Measurements from ENCODE around the gene HERC5. TPM values are rescaled to one million over a fixed set of nuclear protein-coding genes. Genes with fewer than 3 reads are reported as not detected.

The HERC5 gene
- total RNA-seq, 4 donors from 2014 or later, result 0.55 to 1.5 (median 1.1) TPM

- intact Hi-C loops (cut with DNase I; ENCODE audit: low total_unique reads) (loop anchor here (5.0 kb wide), 1 partner anchor 64 kb away; the partner anchor contains the start of gene PYURF), in situ Hi-C loops (cut with MboI; ENCODE audit: low sequenced_read_pairs in 4 of 4) (no loop called here)
- Histone ChIP-seq H3K36me3 (no peaks in the 10 kb centered on the region), H3K9me3 (no peaks in the 10 kb centered on the region), H3K27ac (peak overlapping the region in 1 of 4 donors; percentile 77), H3K4me1 (no peaks in the 10 kb centered on the region), H3K4me3 (peak overlapping the region in 3 of 4 donors; percentile 67 to 98 (median 70)), H3K27me3 (no peaks in the 10 kb centered on the region)
- TF ChIP-seq POLR2A (IDR thresholded peaks at IDR 0.05) (no peak), CTCF (IDR thresholded peaks at IDR 0.05 in 4 of 5, conservative IDR thresholded peaks at IDR 0.05 in 1 of 5) (no peak)
- no peak for DNase-seq
- no peak for ATAC-seq
Observed at GRCh38 chr4:88458104-88458740, 1.3 kb downstream of the HERC5 start.

GRCh38 chr4:88465653-88466192, 8.8 kb downstream of the HERC5 start:
- in situ Hi-C loops (cut with MboI; ENCODE audit: low sequenced_read_pairs in 4 of 4) (no loop called here), intact Hi-C loops (cut with DNase I; ENCODE audit: low total_unique reads) (loop anchor here (5.0 kb wide), 1 partner anchor 37 kb away; no protein-coding TSS in a partner anchor)
- DNase-seq, result no peak
- no peak overlapping the region for H3K4me3 ChIP-seq
- TF ChIP-seq POLR2A (IDR thresholded peaks at IDR 0.05), result no peak
- TF ChIP-seq CTCF (IDR thresholded peaks at IDR 0.05 in 4 of 5, conservative IDR thresholded peaks at IDR 0.05 in 1 of 5), result no peak
- no peaks in the 10 kb centered on the region for H3K36me3 ChIP-seq
- H3K9me3 ChIP-seq, result no peaks in the 10 kb centered on the region
- H3K27me3 ChIP-seq, result no peaks in the 10 kb centered on the region
- ATAC-seq, result no peak
- no peak overlapping the region for H3K27ac ChIP-seq
- no peaks in the 10 kb centered on the region for H3K4me1 ChIP-seq

DNA sequence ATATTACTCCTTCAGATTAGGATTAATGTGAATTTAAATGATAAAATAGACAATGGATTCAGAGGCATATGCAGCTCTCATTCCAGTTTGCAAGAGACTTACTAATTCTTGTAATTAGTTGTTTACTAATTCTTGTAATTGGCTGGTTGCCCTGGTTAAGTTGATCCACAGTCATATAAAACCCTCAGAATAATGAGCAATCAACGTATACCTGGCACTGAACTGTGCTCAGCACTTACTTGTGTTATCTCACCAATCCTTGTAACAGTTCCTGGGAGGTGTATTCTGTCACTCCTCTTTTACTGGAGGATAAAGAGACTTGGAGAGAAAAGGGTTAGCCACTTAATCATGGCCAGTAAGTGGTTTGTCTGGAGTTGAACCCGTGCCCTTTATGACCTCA, 10.5 kb downstream of the HERC5 start:
- ATAC-seq, result no peak

DNA sequence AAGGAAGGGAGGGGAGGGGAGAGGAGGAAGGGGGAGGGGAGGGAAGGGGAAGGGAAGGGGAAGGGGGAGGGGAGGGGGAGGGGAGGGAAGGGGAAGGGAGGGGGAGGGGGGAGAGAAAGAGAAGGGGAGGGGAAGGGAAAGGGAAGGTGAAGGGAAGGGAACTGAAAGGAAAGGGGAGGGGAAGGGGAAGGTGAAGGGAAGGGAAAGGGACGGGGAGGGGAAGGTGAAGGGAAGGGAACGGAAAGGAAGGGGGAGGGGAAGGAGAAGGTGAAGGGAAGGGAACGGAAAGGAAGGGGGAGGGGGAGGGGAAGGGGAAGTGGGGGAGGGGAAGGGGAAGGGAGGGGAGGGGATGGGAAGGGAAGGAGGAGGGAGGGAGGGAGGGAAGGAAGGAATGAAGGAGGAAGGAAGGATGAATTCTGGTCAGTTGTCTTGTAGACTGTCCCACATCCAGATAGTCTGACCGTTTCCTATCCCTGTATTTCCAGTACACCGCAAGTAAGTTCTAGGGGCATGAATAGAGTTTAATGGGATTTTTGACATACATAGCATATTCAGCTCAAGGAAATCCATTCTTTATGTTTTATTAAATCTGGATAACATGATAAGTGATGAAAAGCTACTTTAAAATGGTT, 20.4 kb downstream of the HERC5 start:
- H3K4me1 ChIP-seq, result no peaks in the 10 kb centered on the region
- H3K36me3 ChIP-seq, result no peaks in the 10 kb centered on the region
- TF ChIP-seq POLR2A (IDR thresholded peaks at IDR 0.05) (no peak), CTCF (IDR thresholded peaks at IDR 0.05 in 4 of 5, conservative IDR thresholded peaks at IDR 0.05 in 1 of 5) (no peak)
- no peak overlapping the region for H3K27ac ChIP-seq
- H3K4me3 ChIP-seq, result no peak overlapping the region
- in situ Hi-C loops (cut with MboI; ENCODE audit: low sequenced_read_pairs in 4 of 4) (no loop called here), intact Hi-C loops (cut with DNase I; ENCODE audit: low total_unique reads) (no loop called here)
- DNase-seq (no peak), ATAC-seq (no peak)
- H3K9me3 ChIP-seq, result no peaks in the 10 kb centered on the region
- no peaks in the 10 kb centered on the region for H3K27me3 ChIP-seq

More for the DNA sequence above, 10.5 kb downstream of the HERC5 start:
- H3K27ac ChIP-seq, result no peak overlapping the region
- in situ Hi-C loops (cut with MboI; ENCODE audit: low sequenced_read_pairs in 4 of 4) (no loop called here), intact Hi-C loops (cut with DNase I; ENCODE audit: low total_unique reads) (loop anchor here (5.0 kb wide), 1 partner anchor 35 kb away; no protein-coding TSS in a partner anchor)
- H3K27me3 ChIP-seq, result no peaks in the 10 kb centered on the region
- no peak overlapping the region for H3K4me3 ChIP-seq
- no peaks in the 10 kb centered on the region for H3K9me3 ChIP-seq
- no peaks in the 10 kb centered on the region for H3K4me1 ChIP-seq
- TF ChIP-seq POLR2A (IDR thresholded peaks at IDR 0.05) (no peak), CTCF (IDR thresholded peaks at IDR 0.05 in 4 of 5, conservative IDR thresholded peaks at IDR 0.05 in 1 of 5) (no peak)
- DNase-seq, result no peak
- H3K36me3 ChIP-seq, result no peaks in the 10 kb centered on the region

Data from gastrocnemius medialis (tissue), 4 donors.